Activated CD8-positive, alpha-beta T cell treated with anti-CD3 and anti-CD28 coated beads for 36 hours (primary cell): Measurements from ENCODE around the gene SH3GL1. TPM values are rescaled to one million over a fixed set of nuclear protein-coding genes. Genes with fewer than 3 reads are reported as not detected.

ENCODE experiments used
- ATAC-seq: fragments of 200-7000 bp; cut with Tn5 transposase; one replicate; pipeline ENCODE4 v1.10.0; 2021; ENCODE audit warnings: mild to moderate bottlenecking, moderate library complexity
- CTCF ChIA-PET: fragments of 350-600 bp; sonication (Branson Sonifier 250); formaldehyde crosslinking; loops from one replicate; lab custom pipeline; 2021; ENCODE audit warnings: antibody characterized with exemption; lab: Charles Lee
- POLR2A ChIA-PET: fragments of 350-600 bp; sonication (Branson Sonifier 250); formaldehyde crosslinking; loops from one replicate; lab custom pipeline; 2021; ENCODE audit warnings: antibody characterized with exemption; lab: Charles Lee
- DNase-seq: peaks from one replicate; pipeline ENCODE4 v3.0.0-alpha.2; 2020
- H3K27ac Mint-ChIP-seq: one replicate; pipeline ENCODE4 v1.8.0; 2021; ENCODE audit warnings: mild to moderate bottlenecking, mixed read lengths
- H3K27me3 Mint-ChIP-seq: one replicate; pipeline ENCODE4 v1.8.0; 2021; ENCODE audit warnings: mixed read lengths
- H3K36me3 Mint-ChIP-seq: one replicate; pipeline ENCODE4 v1.8.0; 2021; ENCODE audit warnings: low read depth, mixed read lengths
- H3K4me1 Mint-ChIP-seq: one replicate; pipeline ENCODE4 v1.8.0; 2021; ENCODE audit warnings: low read depth, mixed read lengths
- H3K4me3 Mint-ChIP-seq: one replicate; pipeline ENCODE4 v1.8.0; 2021; ENCODE audit warnings: mild to moderate bottlenecking, moderate library complexity, mixed read lengths
- H3K9me3 Mint-ChIP-seq: one replicate; pipeline ENCODE4 v1.8.0; 2021; ENCODE audit warnings: mixed read lengths
- intact Hi-C: fragments of 100-400 bp; cut with micrococcal nuclease; formaldehyde crosslinking; loops from one replicate; pipeline ENCODE4 v1.10.0; 2022
- total RNA-seq, 2 experiments: library from RNA; stranded (reverse); gene quantifications; one replicate each; pipeline ENCODE4 v1.2.3, GENCODE V29; 2021
- TF ChIP-seq, protein P1 (sequence below): fragments of 200-600 bp; IDR thresholded peaks from one replicate; pipeline ENCODE4 v1.8.0; 2022; ENCODE audit warnings: antibody characterized with exemption, mild to moderate bottlenecking

Gene SH3GL1
- total RNA-seq, 2 experiments from 2014 or later = 53.1 to 59.2 TPM

GRCh38 chr19:4447327-4448146, 47.2 kb upstream of the SH3GL1 start:
- Mint-ChIP-seq H3K36me3 (peaks cover 10% of the 10 kb centered on the region), H3K27ac (no peak overlapping the region), H3K4me1 (no peaks in the 10 kb centered on the region), H3K27me3 (no peaks in the 10 kb centered on the region), H3K4me3 (no peak overlapping the region), H3K9me3 (no peaks in the 10 kb centered on the region)
- no peak for ATAC-seq
- CTCF ChIA-PET = no interaction called here
- intact Hi-C loops = no loop called here
- DNase-seq = no peak
- POLR2A ChIA-PET = interaction anchor here (0.8 to 3.0 kb wide), 4 partner anchors 8 to 38 kb away, joined by 3 to 17 read pairs (median 4); partner anchors contain the start of gene UBXN6
- TF ChIP-seq, protein P1, sequence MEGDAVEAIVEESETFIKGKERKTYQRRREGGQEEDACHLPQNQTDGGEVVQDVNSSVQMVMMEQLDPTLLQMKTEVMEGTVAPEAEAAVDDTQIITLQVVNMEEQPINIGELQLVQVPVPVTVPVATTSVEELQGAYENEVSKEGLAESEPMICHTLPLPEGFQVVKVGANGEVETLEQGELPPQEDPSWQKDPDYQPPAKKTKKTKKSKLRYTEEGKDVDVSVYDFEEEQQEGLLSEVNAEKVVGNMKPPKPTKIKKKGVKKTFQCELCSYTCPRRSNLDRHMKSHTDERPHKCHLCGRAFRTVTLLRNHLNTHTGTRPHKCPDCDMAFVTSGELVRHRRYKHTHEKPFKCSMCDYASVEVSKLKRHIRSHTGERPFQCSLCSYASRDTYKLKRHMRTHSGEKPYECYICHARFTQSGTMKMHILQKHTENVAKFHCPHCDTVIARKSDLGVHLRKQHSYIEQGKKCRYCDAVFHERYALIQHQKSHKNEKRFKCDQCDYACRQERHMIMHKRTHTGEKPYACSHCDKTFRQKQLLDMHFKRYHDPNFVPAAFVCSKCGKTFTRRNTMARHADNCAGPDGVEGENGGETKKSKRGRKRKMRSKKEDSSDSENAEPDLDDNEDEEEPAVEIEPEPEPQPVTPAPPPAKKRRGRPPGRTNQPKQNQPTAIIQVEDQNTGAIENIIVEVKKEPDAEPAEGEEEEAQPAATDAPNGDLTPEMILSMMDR = no peak

GRCh38 chr19:4446704-4447200, 46.4 kb upstream of the SH3GL1 start:
- Mint-ChIP-seq H3K36me3 (peaks cover 11% of the 10 kb centered on the region), H3K27me3 (no peaks in the 10 kb centered on the region), H3K4me3 (no peak overlapping the region), H3K27ac (no peak overlapping the region), H3K9me3 (no peaks in the 10 kb centered on the region), H3K4me1 (peaks cover 3% of the 10 kb centered on the region)
- POLR2A ChIA-PET = interaction anchor here (0.8 to 3.0 kb wide), 3 partner anchors 9 to 17 kb away, joined by 3 to 17 read pairs (median 4); partner anchors contain the start of gene UBXN6
- CTCF ChIA-PET = no interaction called here
- DNase-seq (no peak), ATAC-seq (no peak)
- TF ChIP-seq, protein P1 = no peak
- intact Hi-C loops = no loop called here

DNA sequence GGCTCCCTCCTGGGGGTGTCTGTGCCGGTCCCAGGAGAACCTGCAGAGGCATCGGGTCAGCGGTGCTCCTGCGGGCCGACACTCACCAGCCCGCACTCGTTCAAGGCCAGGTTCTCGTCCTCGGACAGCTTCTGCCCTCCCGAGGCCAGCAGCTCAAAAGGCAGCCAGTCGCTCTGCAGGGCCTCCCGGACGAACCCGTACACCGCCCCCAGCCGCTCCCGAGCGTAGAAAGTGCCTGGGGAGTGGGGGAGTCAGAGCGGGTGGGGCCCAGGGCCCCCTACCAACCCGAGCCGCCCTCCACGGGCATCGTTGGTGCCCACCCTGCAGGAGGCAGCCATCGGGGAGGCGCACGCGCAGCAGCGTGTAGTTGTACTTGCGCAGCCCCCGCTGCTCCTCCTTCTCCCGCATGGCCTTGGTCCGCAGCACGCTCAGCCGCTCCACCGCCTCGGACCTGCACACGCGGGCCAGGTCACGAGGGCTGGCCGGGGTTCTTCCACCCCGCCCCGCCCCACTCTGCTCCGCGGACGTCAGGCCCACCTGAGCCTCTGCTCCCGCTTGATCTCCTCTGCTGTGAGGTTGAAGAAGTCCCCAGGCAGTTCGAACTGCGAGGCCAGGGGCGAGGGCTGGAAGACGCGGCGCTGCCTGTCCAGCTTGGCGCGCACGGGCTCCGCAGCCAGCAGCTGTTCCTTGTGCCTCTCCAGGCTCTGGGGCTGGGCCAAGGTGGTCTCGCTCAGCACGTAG, 45.8 kb upstream of the SH3GL1 start:
- Mint-ChIP-seq H3K36me3 (peaks cover 11% of the 10 kb centered on the region), H3K9me3 (no peaks in the 10 kb centered on the region), H3K27ac (no peak overlapping the region), H3K4me3 (no peak overlapping the region), H3K27me3 (no peaks in the 10 kb centered on the region), H3K4me1 (peaks cover 3% of the 10 kb centered on the region)
- TF ChIP-seq, protein P1 = no peak
- DNase-seq (no peak), ATAC-seq (no peak)
- POLR2A ChIA-PET = interaction anchor here (0.7 to 3.0 kb wide), 4 partner anchors 9 to 44 kb away, joined by 3 to 17 read pairs (median 4); partner anchors contain the start of genes CHAF1A and UBXN6
- CTCF ChIA-PET = interaction anchor here (0.8 kb wide), 1 partner anchor 46 kb away, joined by 3 read pairs; the partner anchor contains the start of gene SH3GL1
- intact Hi-C loops = no loop called here

DNA sequence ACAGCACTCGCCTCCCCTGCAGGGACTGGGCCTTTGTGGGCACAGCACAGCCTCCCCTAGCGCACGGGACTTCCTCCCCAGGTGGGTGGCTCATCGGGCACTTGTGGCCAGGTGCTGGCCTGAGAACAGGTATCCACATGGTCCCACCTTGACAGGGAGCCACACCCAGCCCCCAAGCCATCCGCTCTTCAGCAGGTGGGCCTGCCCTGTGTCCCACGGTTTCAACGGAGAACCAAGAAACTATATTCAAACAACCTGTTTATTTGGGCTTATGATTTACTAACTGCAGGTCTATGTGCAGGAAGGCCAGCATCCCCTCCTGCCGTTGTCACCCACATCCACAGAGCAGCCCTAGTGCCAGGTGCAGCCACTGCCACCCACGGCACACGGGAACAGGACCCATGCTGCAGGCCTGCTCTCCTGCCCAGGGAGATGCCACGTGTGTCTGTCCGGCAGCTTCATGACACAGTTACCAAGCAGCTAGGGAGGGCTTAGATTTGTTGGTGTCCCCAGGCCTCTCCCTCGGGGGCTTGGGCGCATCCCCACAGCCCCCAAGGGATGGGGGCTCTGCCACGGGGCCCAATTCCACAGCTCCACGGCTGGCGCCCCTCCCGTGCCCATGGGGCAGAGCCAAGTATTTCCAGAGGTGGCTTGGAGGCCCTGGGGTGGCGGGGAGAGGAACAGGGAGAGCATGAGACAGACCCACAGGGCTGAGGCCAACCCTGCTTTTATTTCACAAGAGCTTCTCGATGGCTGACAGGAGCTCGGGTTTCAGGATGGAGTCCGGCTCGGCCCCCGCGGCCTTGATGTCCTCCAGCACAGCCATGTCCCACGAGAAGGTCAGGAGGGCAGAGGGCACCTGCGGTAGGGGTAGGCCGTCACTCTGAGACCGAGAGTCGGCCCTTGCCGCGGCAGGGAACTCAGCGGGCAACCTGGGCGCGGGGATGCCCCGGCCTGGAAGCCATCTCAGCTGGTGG, 44.7 kb upstream of the SH3GL1 start:
- H3K4me1 Mint-ChIP-seq = peaks cover 3% of the 10 kb centered on the region
- no peaks in the 10 kb centered on the region for H3K27me3 Mint-ChIP-seq
- no peak overlapping the region for H3K4me3 Mint-ChIP-seq
- DNase-seq (no peak), ATAC-seq (no peak)
- TF ChIP-seq, protein P1 = no peak
- CTCF ChIA-PET = no interaction called here
- no peak overlapping the region for H3K27ac Mint-ChIP-seq
- no peaks in the 10 kb centered on the region for H3K9me3 Mint-ChIP-seq
- POLR2A ChIA-PET = interaction anchor here (0.7 to 3.0 kb wide), 3 partner anchors 8 to 43 kb away, joined by 3 to 17 read pairs (median 3); partner anchors contain the start of genes CHAF1A and UBXN6
- intact Hi-C loops = no loop called here
- H3K36me3 Mint-ChIP-seq = peaks cover 14% of the 10 kb centered on the region
